ENCODE measurements around the gene ZNF530. TPM values are rescaled to one million over a fixed set of nuclear protein-coding genes. Genes with fewer than 3 reads are reported as not detected.

Gene ZNF530
- total and polyA plus RNA-seq, 2 experiments from 2014 or later, result 3.3 to 11.2 TPM

DNA sequence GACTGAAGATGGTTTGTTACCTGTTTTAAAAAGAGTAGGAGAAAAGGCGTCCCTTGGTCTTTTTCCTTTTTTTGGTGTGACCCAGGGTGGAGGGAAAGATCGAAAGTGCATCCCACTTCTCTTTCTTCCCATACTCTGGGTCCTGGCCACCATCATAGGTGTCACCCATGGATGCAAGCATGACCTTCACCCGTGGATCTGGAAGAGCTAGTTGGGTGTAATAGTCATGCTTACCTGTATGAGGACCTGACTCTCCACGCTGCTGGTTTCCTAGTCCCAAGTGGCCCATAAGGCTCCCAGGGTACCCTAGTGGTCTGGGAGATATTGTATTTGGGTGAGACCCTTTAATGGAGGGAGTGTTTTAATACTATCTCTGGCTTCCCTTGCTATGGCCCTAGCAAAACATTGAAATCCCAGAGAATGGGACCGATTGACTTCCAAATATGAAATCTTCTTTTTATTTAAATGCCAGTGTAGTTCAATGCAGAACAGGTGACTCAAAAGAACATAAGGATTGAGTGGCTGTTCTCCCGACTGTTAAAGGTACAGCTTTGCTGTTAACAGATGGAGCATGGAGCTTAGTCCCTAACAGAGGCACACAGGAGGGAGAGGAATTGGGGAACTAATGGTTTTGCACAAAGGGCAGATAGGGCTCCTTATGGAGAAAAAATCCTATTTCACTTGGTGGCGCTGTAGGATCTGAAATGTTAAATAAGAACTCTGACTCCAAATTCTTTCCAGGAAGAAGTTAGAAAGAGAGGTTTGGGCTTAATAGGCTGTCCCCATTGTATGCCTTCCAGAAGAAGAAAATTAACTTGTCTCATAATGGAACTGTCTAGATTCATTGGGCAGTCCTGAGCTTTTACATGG, 33.1 kb upstream of the ZNF530 start:
- DNase-seq (ENCODE audit: low spot score) (peak; percentile 60), ATAC-seq (no peak)
- Histone ChIP-seq H4K20me1 (replicated peaks; ENCODE audit: insufficient read depth) (no peaks in the 10 kb centered on the region), H3K27ac (ENCODE audit: low read depth) (no peak overlapping the region), H3K4me1 (ENCODE audit: insufficient read depth) (no peaks in the 10 kb centered on the region), H3K27me3 (ENCODE audit: insufficient read depth) (no peaks in the 10 kb centered on the region), H3F3A (replicated peaks; ENCODE audit: low read depth) (no peaks in the 10 kb centered on the region), H3K4me3 (no peak overlapping the region), H3K36me3 (ENCODE audit: insufficient read depth) (peaks cover 8% of the 10 kb centered on the region), H3K4me2 (no peak overlapping the region), H3K79me2 (replicated peaks; ENCODE audit: insufficient read depth) (no peaks in the 10 kb centered on the region), H2AFZ (no peak overlapping the region), H3K9me2 (ENCODE audit: insufficient read depth) (no peaks in the 10 kb centered on the region)
- H3K4me3 Mint-ChIP-seq, result no peak overlapping the region
- no peak for TF ChIP-seq EZH2 (IDR thresholded peaks at IDR 0.05; ENCODE audit: low read depth, unreplicated experiment)
- TF ChIP-seq, protein P1, sequence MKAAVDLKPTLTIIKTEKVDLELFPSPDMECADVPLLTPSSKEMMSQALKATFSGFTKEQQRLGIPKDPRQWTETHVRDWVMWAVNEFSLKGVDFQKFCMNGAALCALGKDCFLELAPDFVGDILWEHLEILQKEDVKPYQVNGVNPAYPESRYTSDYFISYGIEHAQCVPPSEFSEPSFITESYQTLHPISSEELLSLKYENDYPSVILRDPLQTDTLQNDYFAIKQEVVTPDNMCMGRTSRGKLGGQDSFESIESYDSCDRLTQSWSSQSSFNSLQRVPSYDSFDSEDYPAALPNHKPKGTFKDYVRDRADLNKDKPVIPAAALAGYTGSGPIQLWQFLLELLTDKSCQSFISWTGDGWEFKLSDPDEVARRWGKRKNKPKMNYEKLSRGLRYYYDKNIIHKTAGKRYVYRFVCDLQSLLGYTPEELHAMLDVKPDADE (IDR thresholded peaks at IDR 0.05), result no peak
- TF ChIP-seq POLR2AphosphoS5 (IDR thresholded peaks at IDR 0.05; ENCODE audit: low read depth), result no peak
- no peak for TF ChIP-seq ZNF331 (CRISPR knock-in tag; IDR thresholded peaks at IDR 0.05; ENCODE audit: low read depth)
- no peak for TF ChIP-seq EZH2phosphoT487 (IDR thresholded peaks at IDR 0.05; ENCODE audit: unreplicated experiment)
- no peak for TF ChIP-seq JUNB (IDR thresholded peaks at IDR 0.05; ENCODE audit: unreplicated experiment)
- TF ChIP-seq STAT1 (IDR thresholded peaks at IDR 0.05; ENCODE audit: unreplicated experiment), result no peak
- no peak; a peak in 1 of 4 replicates for TF ChIP-seq CTCF (conservative IDR thresholded peaks at IDR 0.05; ENCODE audit: low read depth in 2 of 2)
- TF ChIP-seq, protein P2, sequence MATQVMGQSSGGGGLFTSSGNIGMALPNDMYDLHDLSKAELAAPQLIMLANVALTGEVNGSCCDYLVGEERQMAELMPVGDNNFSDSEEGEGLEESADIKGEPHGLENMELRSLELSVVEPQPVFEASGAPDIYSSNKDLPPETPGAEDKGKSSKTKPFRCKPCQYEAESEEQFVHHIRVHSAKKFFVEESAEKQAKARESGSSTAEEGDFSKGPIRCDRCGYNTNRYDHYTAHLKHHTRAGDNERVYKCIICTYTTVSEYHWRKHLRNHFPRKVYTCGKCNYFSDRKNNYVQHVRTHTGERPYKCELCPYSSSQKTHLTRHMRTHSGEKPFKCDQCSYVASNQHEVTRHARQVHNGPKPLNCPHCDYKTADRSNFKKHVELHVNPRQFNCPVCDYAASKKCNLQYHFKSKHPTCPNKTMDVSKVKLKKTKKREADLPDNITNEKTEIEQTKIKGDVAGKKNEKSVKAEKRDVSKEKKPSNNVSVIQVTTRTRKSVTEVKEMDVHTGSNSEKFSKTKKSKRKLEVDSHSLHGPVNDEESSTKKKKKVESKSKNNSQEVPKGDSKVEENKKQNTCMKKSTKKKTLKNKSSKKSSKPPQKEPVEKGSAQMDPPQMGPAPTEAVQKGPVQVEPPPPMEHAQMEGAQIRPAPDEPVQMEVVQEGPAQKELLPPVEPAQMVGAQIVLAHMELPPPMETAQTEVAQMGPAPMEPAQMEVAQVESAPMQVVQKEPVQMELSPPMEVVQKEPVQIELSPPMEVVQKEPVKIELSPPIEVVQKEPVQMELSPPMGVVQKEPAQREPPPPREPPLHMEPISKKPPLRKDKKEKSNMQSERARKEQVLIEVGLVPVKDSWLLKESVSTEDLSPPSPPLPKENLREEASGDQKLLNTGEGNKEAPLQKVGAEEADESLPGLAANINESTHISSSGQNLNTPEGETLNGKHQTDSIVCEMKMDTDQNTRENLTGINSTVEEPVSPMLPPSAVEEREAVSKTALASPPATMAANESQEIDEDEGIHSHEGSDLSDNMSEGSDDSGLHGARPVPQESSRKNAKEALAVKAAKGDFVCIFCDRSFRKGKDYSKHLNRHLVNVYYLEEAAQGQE (IDR thresholded peaks at IDR 0.05; ENCODE audit: unreplicated experiment), result no peak
- TF ChIP-seq, protein P3, sequence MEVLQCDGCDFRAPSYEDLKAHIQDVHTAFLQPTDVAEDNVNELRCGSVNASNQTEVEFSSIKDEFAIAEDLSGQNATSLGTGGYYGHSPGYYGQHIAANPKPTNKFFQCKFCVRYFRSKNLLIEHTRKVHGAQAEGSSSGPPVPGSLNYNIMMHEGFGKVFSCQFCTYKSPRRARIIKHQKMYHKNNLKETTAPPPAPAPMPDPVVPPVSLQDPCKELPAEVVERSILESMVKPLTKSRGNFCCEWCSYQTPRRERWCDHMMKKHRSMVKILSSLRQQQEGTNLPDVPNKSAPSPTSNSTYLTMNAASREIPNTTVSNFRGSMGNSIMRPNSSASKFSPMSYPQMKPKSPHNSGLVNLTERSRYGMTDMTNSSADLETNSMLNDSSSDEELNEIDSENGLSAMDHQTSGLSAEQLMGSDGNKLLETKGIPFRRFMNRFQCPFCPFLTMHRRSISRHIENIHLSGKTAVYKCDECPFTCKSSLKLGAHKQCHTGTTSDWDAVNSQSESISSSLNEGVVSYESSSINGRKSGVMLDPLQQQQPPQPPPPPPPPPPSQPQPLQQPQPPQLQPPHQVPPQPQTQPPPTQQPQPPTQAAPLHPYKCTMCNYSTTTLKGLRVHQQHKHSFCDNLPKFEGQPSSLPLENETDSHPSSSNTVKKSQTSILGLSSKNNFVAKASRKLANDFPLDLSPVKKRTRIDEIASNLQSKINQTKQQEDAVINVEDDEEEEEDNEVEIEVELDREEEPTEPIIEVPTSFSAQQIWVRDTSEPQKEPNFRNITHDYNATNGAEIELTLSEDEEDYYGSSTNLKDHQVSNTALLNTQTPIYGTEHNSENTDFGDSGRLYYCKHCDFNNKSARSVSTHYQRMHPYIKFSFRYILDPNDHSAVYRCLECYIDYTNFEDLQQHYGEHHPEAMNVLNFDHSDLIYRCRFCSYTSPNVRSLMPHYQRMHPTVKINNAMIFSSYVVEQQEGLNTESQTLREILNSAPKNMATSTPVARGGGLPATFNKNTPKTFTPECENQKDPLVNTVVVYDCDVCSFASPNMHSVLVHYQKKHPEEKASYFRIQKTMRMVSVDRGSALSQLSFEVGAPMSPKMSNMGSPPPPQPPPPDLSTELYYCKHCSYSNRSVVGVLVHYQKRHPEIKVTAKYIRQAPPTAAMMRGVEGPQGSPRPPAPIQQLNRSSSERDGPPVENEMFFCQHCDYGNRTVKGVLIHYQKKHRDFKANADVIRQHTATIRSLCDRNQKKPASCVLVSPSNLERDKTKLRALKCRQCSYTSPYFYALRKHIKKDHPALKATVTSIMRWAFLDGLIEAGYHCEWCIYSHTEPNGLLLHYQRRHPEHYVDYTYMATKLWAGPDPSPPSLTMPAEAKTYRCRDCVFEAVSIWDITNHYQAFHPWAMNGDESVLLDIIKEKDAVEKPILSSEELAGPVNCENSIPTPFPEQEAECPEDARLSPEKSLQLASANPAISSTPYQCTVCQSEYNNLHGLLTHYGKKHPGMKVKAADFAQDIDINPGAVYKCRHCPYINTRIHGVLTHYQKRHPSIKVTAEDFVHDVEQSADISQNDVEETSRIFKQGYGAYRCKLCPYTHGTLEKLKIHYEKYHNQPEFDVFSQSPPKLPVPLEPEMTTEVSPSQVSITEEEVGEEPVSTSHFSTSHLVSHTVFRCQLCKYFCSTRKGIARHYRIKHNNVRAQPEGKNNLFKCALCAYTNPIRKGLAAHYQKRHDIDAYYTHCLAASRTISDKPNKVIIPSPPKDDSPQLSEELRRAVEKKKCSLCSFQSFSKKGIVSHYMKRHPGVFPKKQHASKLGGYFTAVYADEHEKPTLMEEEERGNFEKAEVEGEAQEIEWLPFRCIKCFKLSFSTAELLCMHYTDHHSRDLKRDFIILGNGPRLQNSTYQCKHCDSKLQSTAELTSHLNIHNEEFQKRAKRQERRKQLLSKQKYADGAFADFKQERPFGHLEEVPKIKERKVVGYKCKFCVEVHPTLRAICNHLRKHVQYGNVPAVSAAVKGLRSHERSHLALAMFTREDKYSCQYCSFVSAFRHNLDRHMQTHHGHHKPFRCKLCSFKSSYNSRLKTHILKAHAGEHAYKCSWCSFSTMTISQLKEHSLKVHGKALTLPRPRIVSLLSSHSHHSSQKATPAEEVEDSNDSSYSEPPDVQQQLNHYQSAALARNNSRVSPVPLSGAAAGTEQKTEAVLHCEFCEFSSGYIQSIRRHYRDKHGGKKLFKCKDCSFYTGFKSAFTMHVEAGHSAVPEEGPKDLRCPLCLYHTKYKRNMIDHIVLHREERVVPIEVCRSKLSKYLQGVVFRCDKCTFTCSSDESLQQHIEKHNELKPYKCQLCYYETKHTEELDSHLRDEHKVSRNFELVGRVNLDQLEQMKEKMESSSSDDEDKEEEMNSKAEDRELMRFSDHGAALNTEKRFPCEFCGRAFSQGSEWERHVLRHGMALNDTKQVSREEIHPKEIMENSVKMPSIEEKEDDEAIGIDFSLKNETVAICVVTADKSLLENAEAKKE (CRISPR knock-in tag; IDR thresholded peaks at IDR 0.05), result no peak
- TF ChIP-seq CREB1 (CRISPR knock-in tag; IDR thresholded peaks at IDR 0.05; ENCODE audit: low read depth), result no peak
- TF ChIP-seq ZNF114 (CRISPR knock-in tag; IDR thresholded peaks at IDR 0.05), result no peak
- no peaks in the 10 kb centered on the region for H3K4me1 Mint-ChIP-seq
- peaks cover 98% of the 10 kb centered on the region for H3K9me3 Mint-ChIP-seq
- peaks cover 56% of the 10 kb centered on the region for H3K36me3 Mint-ChIP-seq (ENCODE audit: low read depth)
- peaks cover 4% of the 10 kb centered on the region for H3K27me3 Mint-ChIP-seq (ENCODE audit: insufficient read depth, low read depth, poor library complexity)
- H3K27ac Mint-ChIP-seq, result no peak overlapping the region

Data from GM23338 (cell line).